Naive B cell (primary cell): Measurements from ENCODE around the gene CDC42EP5. TPM values are rescaled to one million over a fixed set of nuclear protein-coding genes. Genes with fewer than 3 reads are reported as not detected.

Source experiments
- ATAC-seq, 2 donors: fragments of 150-1000 bp; cut with Tn5 transposase; 2 replicates each; pipeline ENCODE4 v1.10.0; 2021; ENCODE audit warnings: low read depth in 2 of 2, mild to moderate bottlenecking in 2 of 2, moderate library complexity in 2 of 2
- DNase-seq: peaks from one replicate; pipeline ENCODE4 v3.0.0; 2022
- H3K27ac Mint-ChIP-seq, 6 donors: one replicate each; pipeline ENCODE4 v1.8.0; 2020 to 2022; ENCODE audit warnings: mild to moderate bottlenecking in 6 of 6, mixed read lengths in 6 of 6, moderate library complexity in 5 of 6, inconsistent platforms in 2 of 6
- H3K27me3 Mint-ChIP-seq, 3 donors: one replicate each; pipeline ENCODE4 v1.8.0; 2021 to 2022; ENCODE audit warnings: mixed read lengths in 3 of 3, mild to moderate bottlenecking in 1 of 3
- H3K36me3 Mint-ChIP-seq, 2 donors: one replicate each; pipeline ENCODE4 v1.8.0; 2020 to 2022; ENCODE audit warnings: mixed read lengths in 2 of 2, inconsistent platforms in 1 of 2, mild to moderate bottlenecking in 1 of 2
- H3K4me1 Mint-ChIP-seq, 3 donors: one replicate each; pipeline ENCODE4 v1.8.0; 2020 to 2022; ENCODE audit warnings: mixed read lengths in 3 of 3, inconsistent platforms in 1 of 3, mild to moderate bottlenecking in 1 of 3, moderate library complexity in 1 of 3
- H3K4me3 Mint-ChIP-seq, 8 donors: one replicate each; pipeline ENCODE4 v1.8.0; 2020 to 2022; ENCODE audit warnings: mild to moderate bottlenecking in 8 of 8, mixed read lengths in 8 of 8, moderate library complexity in 8 of 8, inconsistent platforms in 2 of 8
- H3K9me3 Mint-ChIP-seq, 7 donors: one replicate each; pipeline ENCODE4 v1.8.0; 2020 to 2022; ENCODE audit warnings: mixed read lengths in 7 of 7, mild to moderate bottlenecking in 5 of 7, inconsistent platforms in 2 of 7, moderate library complexity in 1 of 7
- polyA plus RNA-seq, 6 donors: library from polyadenylated mRNA; unstranded; fragments of 300-500 nt; fragmentation: Illumina TruSeq; gene quantifications; one replicate each; pipeline ENCODE4 v1.2.3, GENCODE V29; 2021; ENCODE audit warnings: low read depth in 6 of 6

The CDC42EP5 gene
- polyA plus RNA-seq, 6 donors from 2014 or later: not detected

DNA sequence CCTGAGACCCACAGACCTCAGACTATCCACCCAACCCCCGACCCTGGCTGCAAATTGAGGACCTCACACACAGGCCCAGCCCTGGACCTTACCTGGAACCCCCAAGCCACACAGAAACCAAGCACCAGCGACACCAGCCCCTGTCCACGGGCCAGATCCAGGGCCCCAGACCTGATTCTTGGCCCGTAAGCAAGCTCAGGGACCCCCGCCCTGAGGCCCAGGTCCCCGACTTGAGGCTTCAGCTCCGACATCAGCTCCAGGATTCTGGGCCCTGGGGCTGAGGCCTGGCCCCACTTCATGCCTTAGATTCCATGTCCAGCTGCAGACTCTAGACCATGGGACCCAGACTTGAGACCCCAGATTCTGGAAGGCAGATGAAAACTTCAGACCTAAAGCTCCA, 51.6 kb downstream of the CDC42EP5 start:
- no peak for DNase-seq
- H3K27me3 Mint-ChIP-seq: peaks cover 30 to 73% (median 40%) of the 10 kb centered on the region in 3 donors
- peaks cover 14 to 23% (median 17%) of the 10 kb centered on the region in 3 donors for H3K4me1 Mint-ChIP-seq
- H3K36me3 Mint-ChIP-seq: peaks cover 0 to 9% of the 10 kb centered on the region in 2 donors
- no peak overlapping the region for H3K27ac Mint-ChIP-seq
- peaks cover 0 to 2% (median 0%) of the 10 kb centered on the region in 7 donors for H3K9me3 Mint-ChIP-seq
- no peak overlapping the region for H3K4me3 Mint-ChIP-seq
- no peak for ATAC-seq

DNA sequence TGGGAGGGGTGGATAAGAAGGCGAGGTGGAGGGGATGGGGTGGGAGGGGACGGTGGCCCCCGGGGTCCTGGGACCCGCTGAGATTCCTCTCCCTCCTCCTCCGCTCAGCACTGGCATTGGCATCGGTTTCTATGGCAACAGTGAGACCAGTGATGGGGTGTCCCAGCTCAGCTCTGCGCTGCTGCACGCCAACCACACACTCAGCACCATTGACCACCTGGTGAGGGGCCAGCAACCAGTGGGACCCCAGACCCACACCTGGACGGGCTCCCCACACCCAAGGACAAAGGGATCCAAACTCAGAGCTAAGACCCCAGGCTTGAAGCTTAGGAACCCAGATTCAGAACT, 52.0 kb downstream of the CDC42EP5 start:
- DNase-seq: no peak
- H3K9me3 Mint-ChIP-seq: peaks cover 0 to 2% (median 0%) of the 10 kb centered on the region in 7 donors
- H3K4me1 Mint-ChIP-seq: peaks cover 14 to 23% (median 17%) of the 10 kb centered on the region in 3 donors
- no peak overlapping the region for H3K4me3 Mint-ChIP-seq
- peaks cover 28 to 71% (median 38%) of the 10 kb centered on the region in 3 donors for H3K27me3 Mint-ChIP-seq
- H3K27ac Mint-ChIP-seq: no peak overlapping the region
- no peak for ATAC-seq
- peaks cover 0 to 9% of the 10 kb centered on the region in 2 donors for H3K36me3 Mint-ChIP-seq

DNA sequence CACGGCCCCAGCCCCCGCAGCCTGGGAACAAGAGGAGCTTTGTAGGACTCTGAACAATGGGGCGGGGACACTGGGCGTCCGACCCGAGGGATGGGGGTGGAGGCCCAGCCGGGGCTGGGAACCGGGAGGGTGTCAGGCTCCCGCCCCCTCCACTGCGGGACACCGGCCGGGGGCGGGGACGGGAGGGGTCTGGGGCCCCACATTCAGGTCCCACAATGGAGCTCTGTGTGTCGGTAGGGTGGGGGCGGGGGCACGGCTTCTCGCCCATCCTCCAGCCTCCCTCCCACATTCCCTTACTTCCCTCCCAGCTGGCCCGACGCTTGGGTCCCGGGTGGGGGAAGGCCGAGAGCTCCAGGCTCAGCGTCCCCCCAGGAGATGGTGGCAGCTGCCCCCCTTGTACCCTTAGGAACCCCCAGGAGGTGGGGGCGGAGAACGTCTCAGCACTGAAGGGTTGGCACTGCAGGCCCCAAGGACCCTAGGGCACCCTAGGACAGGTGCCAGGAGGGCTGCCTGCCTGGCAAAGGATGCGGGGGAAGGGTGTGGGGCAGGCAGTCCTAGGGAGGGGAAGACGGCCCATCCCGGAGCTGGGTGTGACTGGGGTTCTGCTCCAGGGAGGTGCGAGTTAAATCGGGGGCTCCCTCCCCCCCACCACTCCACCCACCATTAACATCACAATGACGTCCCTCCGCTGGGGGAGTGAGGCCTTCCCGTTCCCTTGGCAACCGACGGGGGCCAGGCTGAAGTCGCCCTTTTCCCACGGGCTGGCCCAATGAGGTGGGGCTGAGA, 52.5 kb downstream of the CDC42EP5 start:
- peaks cover 0 to 2% (median 0%) of the 10 kb centered on the region in 7 donors for H3K9me3 Mint-ChIP-seq
- no peak for ATAC-seq

DNA sequence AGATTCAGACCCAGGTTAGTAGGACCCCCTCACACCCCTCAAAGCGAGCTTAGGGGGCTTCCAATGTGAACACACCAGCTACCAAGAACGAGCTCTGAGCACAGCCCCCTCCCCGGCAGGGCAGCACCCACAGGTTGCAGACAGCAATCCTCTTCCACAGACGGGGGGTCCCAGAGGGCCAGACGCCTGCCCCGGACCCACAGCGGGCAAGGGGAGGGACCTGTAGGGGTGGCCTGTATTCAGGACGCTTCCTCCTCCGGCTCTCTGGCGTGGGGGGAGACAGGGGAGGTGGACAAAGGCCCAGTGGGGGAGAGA, 53.1 kb downstream of the CDC42EP5 start:
- no peak overlapping the region for H3K27ac Mint-ChIP-seq
- no peak overlapping the region for H3K4me3 Mint-ChIP-seq
- peaks cover 28 to 67% (median 43%) of the 10 kb centered on the region in 3 donors for H3K27me3 Mint-ChIP-seq
- no peak for ATAC-seq
- peaks cover 0 to 2% (median 0%) of the 10 kb centered on the region in 7 donors for H3K9me3 Mint-ChIP-seq
- DNase-seq: no peak
- H3K36me3 Mint-ChIP-seq: peaks cover 0 to 9% of the 10 kb centered on the region in 2 donors
- peaks cover 17 to 23% (median 18%) of the 10 kb centered on the region in 3 donors for H3K4me1 Mint-ChIP-seq

More for the DNA sequence above, 52.5 kb downstream of the CDC42EP5 start:
- H3K27ac Mint-ChIP-seq: no peak overlapping the region
- H3K4me1 Mint-ChIP-seq: peaks cover 17 to 28% (median 18%) of the 10 kb centered on the region in 3 donors
- H3K27me3 Mint-ChIP-seq: peaks cover 28 to 72% (median 43%) of the 10 kb centered on the region in 3 donors
- no peak for DNase-seq
- no peak overlapping the region for H3K4me3 Mint-ChIP-seq
- H3K36me3 Mint-ChIP-seq: peaks cover 0 to 9% of the 10 kb centered on the region in 2 donors

DNA sequence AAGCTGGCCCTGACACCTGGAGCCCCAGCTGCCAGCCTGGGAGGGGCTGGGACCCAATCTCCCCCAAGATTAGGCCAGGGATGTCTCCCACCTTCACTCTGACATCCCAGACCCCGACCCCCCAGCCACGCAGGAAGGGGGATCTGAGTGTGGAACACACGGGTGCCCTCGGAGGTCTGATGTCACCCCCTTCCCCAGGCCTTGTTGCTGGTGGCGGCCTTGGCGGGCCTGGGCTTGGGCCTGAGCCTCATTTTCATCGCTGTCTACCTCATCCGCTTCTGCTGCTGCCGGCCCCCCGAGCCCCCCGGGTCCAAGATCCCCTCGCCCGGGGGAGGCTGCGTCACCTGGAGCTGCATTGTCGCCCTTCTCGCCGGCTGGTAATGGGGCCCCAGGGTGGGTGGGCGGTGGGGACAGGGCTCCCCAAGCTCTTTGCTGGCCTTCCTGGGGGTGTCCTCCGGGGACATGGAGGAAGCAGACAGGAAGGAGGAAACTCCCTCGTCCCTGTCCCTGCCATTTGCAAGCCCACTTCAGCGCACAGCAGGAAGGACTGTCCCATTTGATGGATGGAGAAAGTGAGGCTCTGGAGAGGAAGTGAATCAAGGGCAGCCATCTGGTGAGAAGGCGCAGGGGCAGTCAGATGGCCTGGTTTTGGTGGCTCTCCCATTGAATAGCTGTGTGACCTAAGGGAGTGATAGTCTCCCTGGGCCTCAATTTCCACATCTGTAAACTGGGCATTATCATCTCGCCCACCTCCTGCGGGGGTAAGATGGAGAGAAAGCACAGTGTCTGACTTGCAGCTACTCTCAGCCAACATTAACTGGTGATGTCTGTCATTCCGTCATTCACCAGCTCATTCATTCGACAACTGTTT, 53.9 kb downstream of the CDC42EP5 start:
- DNase-seq (no peak), ATAC-seq (no peak)
- H3K4me3 Mint-ChIP-seq: no peak overlapping the region
- H3K36me3 Mint-ChIP-seq: peaks cover 0 to 13% of the 10 kb centered on the region in 2 donors
- H3K27ac Mint-ChIP-seq: no peak overlapping the region
- H3K27me3 Mint-ChIP-seq: peaks cover 37 to 66% (median 49%) of the 10 kb centered on the region in 3 donors
- peaks cover 18 to 21% (median 19%) of the 10 kb centered on the region in 3 donors for H3K4me1 Mint-ChIP-seq
- H3K9me3 Mint-ChIP-seq: peaks cover 0 to 3% (median 2%) of the 10 kb centered on the region in 7 donors

DNA sequence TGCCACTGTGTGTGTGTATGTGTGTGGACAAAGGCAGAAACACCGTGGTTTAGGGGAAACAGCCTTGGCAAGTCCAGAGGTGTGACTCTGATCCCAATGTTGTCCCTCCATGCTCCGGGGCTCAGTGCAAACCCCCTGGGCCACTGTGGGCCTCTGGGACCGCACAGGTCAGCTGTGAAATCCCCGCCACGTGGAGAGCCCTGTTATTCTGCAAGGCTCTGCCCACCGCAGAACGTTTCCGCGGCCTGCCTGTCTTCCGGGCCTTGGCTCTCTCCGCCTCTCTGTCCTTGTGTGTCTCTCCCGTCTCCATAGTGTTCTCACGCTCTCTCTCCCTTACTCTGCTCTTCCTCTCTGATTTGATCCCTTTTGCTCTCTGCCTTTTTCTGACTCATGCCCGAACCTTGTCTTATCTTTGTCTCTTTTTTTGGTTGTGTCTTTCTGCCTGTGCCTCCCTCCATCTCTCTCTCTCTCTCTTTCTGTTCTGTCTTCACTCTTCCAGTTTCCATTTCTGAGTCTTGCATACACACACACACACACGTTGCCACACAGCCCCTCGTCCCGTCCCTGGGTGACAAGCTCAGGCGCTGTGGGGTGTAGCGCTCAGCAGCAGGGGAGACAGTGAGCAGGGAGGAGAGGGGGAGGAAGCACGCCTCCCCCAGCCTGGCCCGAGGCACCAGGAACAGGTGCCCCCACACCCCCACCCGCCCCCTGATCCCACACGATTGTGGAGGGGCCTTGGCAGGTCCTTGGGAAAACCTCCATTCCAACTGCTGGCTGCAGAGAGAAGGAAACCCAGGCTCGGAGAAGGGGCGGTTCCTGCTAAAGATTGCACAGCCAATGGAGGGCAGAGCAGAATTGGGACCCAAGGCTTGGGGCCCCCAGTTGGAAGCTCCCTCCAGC, 54.8 kb downstream of the CDC42EP5 start:
- no peak for DNase-seq
- H3K4me1 Mint-ChIP-seq: peaks cover 18 to 25% (median 21%) of the 10 kb centered on the region in 3 donors

DNA sequence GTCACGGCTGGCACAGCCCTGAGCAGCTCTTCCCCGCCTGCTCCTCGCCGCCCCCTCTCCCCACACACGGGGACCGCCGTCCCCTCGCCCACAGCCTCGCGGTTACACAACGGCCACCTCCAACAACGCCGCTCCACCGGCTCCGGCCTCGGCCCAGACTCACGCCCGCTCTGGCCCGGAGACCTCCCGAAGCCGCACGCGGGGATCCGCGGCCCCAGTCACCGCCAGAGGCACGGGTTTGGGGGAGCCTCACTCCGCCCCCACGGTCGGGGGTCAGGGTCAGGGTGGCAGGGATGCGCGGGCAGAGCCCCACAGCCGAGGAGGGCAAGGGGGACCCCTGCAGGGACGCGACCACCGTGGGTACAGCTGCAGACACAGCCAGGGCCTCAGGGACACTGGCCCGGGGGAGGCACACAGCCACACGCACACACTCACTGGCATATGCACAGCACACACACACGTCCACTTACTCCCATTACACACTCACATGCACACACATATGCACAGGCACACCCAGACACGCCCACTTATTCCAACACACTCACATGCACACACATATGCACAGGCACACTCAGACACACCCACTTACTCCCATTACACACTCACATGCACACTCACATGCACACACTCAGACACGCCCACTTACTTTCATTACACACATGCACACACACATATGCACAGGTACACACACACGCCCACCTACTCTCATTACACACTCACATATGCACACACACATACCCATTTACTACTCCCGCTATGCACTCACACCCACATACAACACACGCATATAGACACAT, 56.2 kb downstream of the CDC42EP5 start:
- H3K27ac Mint-ChIP-seq: peak overlapping the region in 2 of 6 donors; percentile 8 to 17
- peaks cover 0 to 12% (median 4%) of the 10 kb centered on the region in 7 donors for H3K9me3 Mint-ChIP-seq
- peaks cover 0 to 25% of the 10 kb centered on the region in 2 donors for H3K36me3 Mint-ChIP-seq
- ATAC-seq (no peak), DNase-seq (no peak)
- H3K4me3 Mint-ChIP-seq: peak overlapping the region in 2 of 8 donors; percentile 0 to 64
- H3K4me1 Mint-ChIP-seq: peaks cover 18 to 23% (median 21%) of the 10 kb centered on the region in 3 donors
- H3K27me3 Mint-ChIP-seq: peaks cover 44 to 62% (median 48%) of the 10 kb centered on the region in 3 donors

More for the DNA sequence above, 54.8 kb downstream of the CDC42EP5 start:
- H3K36me3 Mint-ChIP-seq: peaks cover 0 to 22% of the 10 kb centered on the region in 2 donors
- ATAC-seq: peak; percentile 24 to 33
- H3K9me3 Mint-ChIP-seq: peaks cover 0 to 10% (median 4%) of the 10 kb centered on the region in 7 donors
- H3K27me3 Mint-ChIP-seq: peaks cover 39 to 66% (median 51%) of the 10 kb centered on the region in 3 donors
- peak overlapping the region in 5 of 8 donors; percentile 17 to 80 (median 58) for H3K4me3 Mint-ChIP-seq
- peak overlapping the region in 1 of 6 donors; percentile 1 for H3K27ac Mint-ChIP-seq

DNA sequence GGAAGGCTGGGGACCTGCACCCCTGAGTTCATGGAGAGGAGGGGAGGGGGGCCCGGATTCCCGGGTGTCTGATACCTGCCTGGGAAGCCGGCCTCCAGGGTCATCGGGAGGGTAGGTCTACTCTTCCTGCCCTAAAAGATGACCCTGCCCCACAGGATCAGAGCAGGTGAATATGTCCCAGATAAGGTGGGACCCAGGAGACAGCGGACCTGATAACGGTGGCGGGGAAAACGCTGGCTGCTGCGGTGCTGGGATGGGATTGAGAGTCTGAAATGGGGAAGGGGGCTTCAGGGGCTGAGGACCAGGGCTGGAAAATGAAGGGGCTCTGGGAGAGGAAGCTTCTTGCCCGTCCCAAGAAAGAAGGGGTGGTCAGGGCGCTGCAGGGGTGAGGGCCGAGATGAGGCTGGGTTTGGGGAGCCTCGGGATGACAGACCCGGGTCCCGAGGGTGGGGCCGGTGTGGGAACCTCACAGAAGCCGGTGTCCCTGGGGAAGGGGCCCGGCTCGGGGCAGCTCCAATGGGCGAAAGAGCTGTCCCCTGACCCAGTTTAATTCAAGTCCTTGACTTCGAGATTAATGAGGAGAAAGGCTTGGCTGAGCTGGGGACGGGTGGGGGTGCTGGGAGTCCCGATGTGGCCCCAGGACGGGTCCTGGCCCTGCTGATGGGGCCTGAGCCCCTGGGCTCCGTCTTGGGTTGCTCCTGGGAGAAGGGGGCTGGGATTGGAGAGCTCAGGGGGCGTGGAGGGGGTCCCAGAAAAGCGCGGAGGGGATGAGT, 57.0 kb downstream of the CDC42EP5 start:
- peaks cover 0 to 25% of the 10 kb centered on the region in 2 donors for H3K36me3 Mint-ChIP-seq
- ATAC-seq: no peak
- no peak for DNase-seq
- H3K4me3 Mint-ChIP-seq: no peak overlapping the region
- peak overlapping the region in 1 of 6 donors; percentile 26 for H3K27ac Mint-ChIP-seq
- H3K9me3 Mint-ChIP-seq: peaks cover 0 to 12% (median 4%) of the 10 kb centered on the region in 7 donors
- peaks cover 50 to 66% (median 54%) of the 10 kb centered on the region in 3 donors for H3K27me3 Mint-ChIP-seq
- peaks cover 18 to 24% (median 21%) of the 10 kb centered on the region in 3 donors for H3K4me1 Mint-ChIP-seq

DNA sequence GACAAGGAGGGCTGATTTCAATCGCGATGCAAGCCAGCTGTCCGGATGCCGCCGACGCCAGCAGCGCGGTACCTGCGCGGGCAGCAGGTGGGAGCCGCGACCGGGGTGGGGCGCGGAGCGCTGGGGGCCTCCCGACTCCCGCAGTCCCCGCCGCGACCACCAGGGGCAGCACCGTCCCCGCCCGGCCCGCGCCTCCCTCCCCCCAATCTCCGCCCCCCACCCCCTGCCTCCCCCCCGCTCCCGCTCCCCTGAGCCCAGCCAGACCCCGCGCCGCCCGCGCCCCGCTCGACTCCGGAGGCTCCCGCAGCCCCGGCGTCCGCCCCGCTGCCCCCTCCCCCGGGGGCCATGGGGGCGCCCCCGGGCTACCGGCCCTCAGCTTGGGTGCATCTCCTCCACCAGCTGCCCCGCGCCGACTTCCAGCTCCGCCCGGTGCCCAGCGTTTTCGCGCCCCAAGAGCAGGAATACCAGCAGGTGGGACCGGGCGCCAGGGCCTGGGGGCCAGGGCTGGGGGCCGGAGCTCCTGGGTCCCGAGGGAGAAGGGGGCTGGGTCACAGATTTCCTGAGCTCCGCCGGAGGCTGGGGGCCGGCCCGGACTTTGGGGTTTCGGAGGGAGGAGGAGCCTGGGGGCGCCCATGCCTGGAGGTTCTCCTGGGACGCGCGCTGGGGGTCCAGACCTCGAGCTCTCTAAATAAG, 57.7 kb downstream of the CDC42EP5 start, which contains the start of gene TTYH1:
TSS of gene TTYH1 (plus strand) at position 257 of the 693 bp plus-strand sequence. CDS start at position 346, 89 bp downstream.
- Mint-ChIP-seq H3K36me3 (peaks cover 0 to 25% of the 10 kb centered on the region in 2 donors), H3K9me3 (peaks cover 0 to 12% (median 4%) of the 10 kb centered on the region in 7 donors), H3K4me3 (peak within 1 kb of the TSS in 3 of 8 donors; percentile 12 to 37 (median 25)), H3K27ac (peak within 1 kb of the TSS in 3 of 6 donors; percentile 20 to 94 (median 26)), H3K4me1 (peaks cover 18 to 26% (median 21%) of the 10 kb centered on the region in 3 donors), H3K27me3 (peaks cover 56 to 66% (median 60%) of the 10 kb centered on the region in 3 donors)
- peak; percentile 68 to 71 for ATAC-seq
- peak; percentile 29 for DNase-seq
